ENCODE measurements around the gene RESP18.

Gene RESP18

DNA sequence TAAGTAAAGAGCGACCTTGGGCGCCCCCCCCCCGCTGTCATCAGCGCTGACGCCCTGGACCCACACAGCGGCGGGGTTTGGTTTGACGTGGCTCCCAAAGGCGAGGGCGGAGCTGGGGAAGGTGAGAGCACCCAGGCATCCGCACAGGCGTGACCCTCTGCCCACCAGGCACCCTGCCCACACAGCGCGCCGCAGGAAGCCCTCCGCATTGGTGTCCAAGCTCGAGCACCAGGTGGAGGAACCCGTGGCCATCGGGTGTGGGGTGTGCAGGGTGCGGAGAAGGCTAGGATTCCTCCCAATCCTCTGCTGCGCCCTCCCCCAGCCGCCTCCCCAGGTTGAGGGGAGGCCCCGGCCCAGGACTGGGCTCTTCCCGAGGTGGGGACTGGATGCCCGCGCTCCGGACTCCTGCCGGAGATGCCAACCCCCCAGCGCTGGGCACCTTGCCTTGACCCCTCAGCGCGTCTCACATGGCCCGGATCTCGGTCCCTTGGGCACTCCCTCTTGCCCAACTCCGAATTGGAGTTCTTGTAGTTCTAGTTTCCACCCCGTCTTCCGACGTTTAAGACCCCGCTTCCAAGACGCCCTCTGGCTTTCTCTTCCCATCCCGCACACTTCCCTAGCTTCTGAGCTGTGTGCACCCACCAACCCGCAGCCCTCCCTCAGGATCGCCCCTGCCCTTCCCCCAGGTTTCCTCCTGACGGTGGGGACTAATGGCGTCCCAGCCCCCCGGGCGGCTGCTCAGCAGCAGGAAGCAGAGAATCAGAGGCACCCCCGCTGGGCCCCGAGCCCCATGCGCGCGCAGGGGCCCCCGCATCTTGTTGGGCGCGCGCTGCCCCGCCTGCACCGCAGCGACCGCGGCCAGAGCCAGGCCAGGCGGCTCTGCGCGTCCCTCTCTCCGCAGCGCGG is 25.9 kb upstream of the RESP18 start (continued):
- TF ChIP-seq ZIC2 (tag by site-specific recombination; IDR thresholded peaks at IDR 0.05) (peak; percentile 75), ZNF600 (tag by site-specific recombination; IDR thresholded peaks at IDR 0.05) (0 out of 2 replicates have a peak, but pooled peaks have one; percentile 30), ZBTB8A (tag by site-specific recombination; IDR thresholded peaks at IDR 0.05) (0 out of 2 replicates have a peak, but pooled peaks have one; percentile 26), ZNF701 (tag by site-specific recombination; IDR thresholded peaks at IDR 0.05) (no peak), SP2 (tag by site-specific recombination; IDR thresholded peaks at IDR 0.05) (peak; percentile 61), ZNF626 (tag by site-specific recombination; IDR thresholded peaks at IDR 0.05) (no peak), KLF9 (tag by site-specific recombination; IDR thresholded peaks at IDR 0.05; ENCODE audit: low read depth) (no peak), EGR2 (tag by site-specific recombination; IDR thresholded peaks at IDR 0.05; ENCODE audit: low read depth) (peak; percentile 88), BCL11A (tag by site-specific recombination; IDR thresholded peaks at IDR 0.05; ENCODE audit: low read depth) (no peak), ZFHX2 (tag by site-specific recombination; conservative IDR thresholded peaks at IDR 0.05) (peak; percentile 92), ZNF146 (tag by site-specific recombination; IDR thresholded peaks at IDR 0.05) (no peak)
- TF ChIP-seq, protein P1, sequence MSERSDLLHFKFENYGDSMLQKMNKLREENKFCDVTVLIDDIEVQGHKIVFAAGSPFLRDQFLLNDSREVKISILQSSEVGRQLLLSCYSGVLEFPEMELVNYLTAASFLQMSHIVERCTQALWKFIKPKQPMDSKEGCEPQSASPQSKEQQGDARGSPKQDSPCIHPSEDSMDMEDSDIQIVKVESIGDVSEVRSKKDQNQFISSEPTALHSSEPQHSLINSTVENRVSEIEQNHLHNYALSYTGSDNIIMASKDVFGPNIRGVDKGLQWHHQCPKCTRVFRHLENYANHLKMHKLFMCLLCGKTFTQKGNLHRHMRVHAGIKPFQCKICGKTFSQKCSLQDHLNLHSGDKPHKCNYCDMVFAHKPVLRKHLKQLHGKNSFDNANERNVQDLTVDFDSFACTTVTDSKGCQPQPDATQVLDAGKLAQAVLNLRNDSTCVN (tag by site-specific recombination; optimal IDR thresholded peaks at IDR 0.05): peak; percentile 45
- TF ChIP-seq, protein P2, sequence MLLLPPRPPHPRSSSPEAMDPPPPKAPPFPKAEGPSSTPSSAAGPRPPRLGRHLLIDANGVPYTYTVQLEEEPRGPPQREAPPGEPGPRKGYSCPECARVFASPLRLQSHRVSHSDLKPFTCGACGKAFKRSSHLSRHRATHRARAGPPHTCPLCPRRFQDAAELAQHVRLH (tag by site-specific recombination; IDR thresholded peaks at IDR 0.05): no peak

DNA sequence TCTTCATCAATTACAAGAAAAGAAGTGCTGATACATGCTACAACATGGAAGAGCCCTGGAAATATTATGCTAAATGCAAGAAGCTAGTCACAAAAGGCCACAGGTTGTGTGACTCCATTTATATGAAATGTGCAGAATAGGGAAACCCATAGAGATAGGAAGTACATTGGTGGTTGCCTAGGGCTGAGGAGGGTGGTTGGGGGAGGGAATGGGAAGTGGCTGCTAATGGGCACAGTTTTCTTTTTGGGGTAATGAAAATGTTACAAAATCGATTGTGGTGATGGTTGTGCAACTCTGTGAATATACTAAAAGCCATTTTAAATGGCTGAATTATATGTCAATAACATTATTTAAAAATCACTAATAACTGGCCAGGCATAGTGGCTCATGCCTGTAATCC is 24.3 kb upstream of the RESP18 start:
- POLR2A ChIA-PET: no interaction called here
- Histone ChIP-seq H3K9me3 (ENCODE audit: control insufficient read depth, insufficient read depth, low read depth, low read length) (no peaks in the 10 kb centered on the region), H3K36me3 (ENCODE audit: control insufficient read depth in 2 of 2, insufficient read depth in 1 of 2, low read length in 2 of 2) (no peaks in the 10 kb centered on the region), H3K4me3 (ENCODE audit: low read depth, low read length) (no peak overlapping the region), H3K4me1 (ENCODE audit: control insufficient read depth, insufficient read depth, low read length) (peaks cover 7% of the 10 kb centered on the region), H3K27ac (ENCODE audit: extremely low read depth, low read depth, low read length) (no peak overlapping the region)
- no peak for TF ChIP-seq ZNF292 (tag by site-specific recombination; IDR thresholded peaks at IDR 0.05; ENCODE audit: borderline replicate concordance, low read depth)
- TF ChIP-seq, protein P3, sequence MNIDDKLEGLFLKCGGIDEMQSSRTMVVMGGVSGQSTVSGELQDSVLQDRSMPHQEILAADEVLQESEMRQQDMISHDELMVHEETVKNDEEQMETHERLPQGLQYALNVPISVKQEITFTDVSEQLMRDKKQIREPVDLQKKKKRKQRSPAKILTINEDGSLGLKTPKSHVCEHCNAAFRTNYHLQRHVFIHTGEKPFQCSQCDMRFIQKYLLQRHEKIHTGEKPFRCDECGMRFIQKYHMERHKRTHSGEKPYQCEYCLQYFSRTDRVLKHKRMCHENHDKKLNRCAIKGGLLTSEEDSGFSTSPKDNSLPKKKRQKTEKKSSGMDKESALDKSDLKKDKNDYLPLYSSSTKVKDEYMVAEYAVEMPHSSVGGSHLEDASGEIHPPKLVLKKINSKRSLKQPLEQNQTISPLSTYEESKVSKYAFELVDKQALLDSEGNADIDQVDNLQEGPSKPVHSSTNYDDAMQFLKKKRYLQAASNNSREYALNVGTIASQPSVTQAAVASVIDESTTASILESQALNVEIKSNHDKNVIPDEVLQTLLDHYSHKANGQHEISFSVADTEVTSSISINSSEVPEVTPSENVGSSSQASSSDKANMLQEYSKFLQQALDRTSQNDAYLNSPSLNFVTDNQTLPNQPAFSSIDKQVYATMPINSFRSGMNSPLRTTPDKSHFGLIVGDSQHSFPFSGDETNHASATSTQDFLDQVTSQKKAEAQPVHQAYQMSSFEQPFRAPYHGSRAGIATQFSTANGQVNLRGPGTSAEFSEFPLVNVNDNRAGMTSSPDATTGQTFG (tag by site-specific recombination; IDR thresholded peaks at IDR 0.05; ENCODE audit: borderline replicate concordance): no peak
- no peak for TF ChIP-seq MEIS1 (CRISPR knock-in tag; IDR thresholded peaks at IDR 0.05; ENCODE audit: borderline replicate concordance)
- TF ChIP-seq ZNF785 (tag by site-specific recombination; IDR thresholded peaks at IDR 0.05): no peak
- no peak for TF ChIP-seq HOXA7 (CRISPR knock-in tag; IDR thresholded peaks at IDR 0.05; ENCODE audit: borderline replicate concordance)
- TF ChIP-seq ZNF521 (tag by site-specific recombination; IDR thresholded peaks at IDR 0.05): no peak
- TF ChIP-seq ZNF624 (tag by site-specific recombination; IDR thresholded peaks at IDR 0.05): no peak
- no peak for TF ChIP-seq ZNF701 (tag by site-specific recombination; IDR thresholded peaks at IDR 0.05)
- TF ChIP-seq HOXD13 (CRISPR knock-in tag; IDR thresholded peaks at IDR 0.05; ENCODE audit: borderline replicate concordance): no peak
- TF ChIP-seq, protein P4, sequence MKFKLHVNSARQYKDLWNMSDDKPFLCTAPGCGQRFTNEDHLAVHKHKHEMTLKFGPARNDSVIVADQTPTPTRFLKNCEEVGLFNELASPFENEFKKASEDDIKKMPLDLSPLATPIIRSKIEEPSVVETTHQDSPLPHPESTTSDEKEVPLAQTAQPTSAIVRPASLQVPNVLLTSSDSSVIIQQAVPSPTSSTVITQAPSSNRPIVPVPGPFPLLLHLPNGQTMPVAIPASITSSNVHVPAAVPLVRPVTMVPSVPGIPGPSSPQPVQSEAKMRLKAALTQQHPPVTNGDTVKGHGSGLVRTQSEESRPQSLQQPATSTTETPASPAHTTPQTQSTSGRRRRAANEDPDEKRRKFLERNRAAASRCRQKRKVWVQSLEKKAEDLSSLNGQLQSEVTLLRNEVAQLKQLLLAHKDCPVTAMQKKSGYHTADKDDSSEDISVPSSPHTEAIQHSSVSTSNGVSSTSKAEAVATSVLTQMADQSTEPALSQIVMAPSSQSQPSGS (tag by site-specific recombination; IDR thresholded peaks at IDR 0.05; ENCODE audit: low read depth): no peak
- CTCF ChIA-PET: interaction anchor here (0.6 to 0.7 kb wide), 3 partner anchors 15 to 78 kb away, joined by 3 to 4 read pairs (median 3); no protein-coding TSS in a partner anchor

All from HEK293 (cell line).